ENCODE data around the gene WIPF3.

DNA sequence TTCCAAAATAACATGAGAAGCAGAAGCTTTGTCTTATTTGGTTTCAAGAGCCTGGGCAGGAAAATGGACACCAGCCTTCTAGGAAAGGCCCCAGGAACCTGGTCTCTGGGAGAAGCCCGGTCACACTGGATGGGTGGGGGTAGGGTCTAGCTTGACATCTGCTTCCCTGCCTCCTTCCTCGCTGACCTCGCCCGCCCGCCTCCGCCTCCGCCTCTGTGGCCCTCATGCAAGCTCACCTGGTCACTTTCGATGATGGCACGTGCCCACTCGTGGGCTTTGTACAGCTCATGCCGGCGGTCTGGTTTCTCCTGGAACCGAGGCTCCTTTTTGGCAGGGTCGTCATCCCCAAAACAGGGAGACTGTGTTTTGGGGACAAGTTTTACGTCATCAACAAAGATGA lies 119.9 kb downstream of the WIPF3 start:
- TF ChIP-seq POU2F2 (IDR thresholded peaks at IDR 0.05; ENCODE audit: low read depth, low read length) (no peak), POLR2A (IDR thresholded peaks at IDR 0.05; ENCODE audit: low read depth, low read length) (no peak)

Measured in GM12891 (cell line).